Breast epithelium (tissue), 4 donors: Measurements from ENCODE around the gene CCDC71. TPM values are rescaled to one million over a fixed set of nuclear protein-coding genes. Genes with fewer than 3 reads are reported as not detected.

ENCODE experiments used
- DNase-seq, 2 donors: peaks; one replicate each; pipeline ENCODE4 v3.0.0-alpha.2; 2019; ENCODE audit warnings: low spot score in 2 of 2
- H3K27ac ChIP-seq, 2 donors: fragments of 200-600 bp; sonication (generic) in 1 of 2; one replicate each; pipeline ENCODE4 v1.5.1; 2016 to 2019; ENCODE audit warnings: mild to moderate bottlenecking in 1 of 2
- H3K27me3 ChIP-seq, 2 donors: fragments of 200-600 bp; sonication (generic) in 1 of 2; one replicate each; pipeline versions ENCODE4 v1.5.1 to v1.6.0; 2017 to 2019; ENCODE audit warnings: control low read depth in 1 of 2, mild to moderate bottlenecking in 1 of 2
- H3K36me3 ChIP-seq: fragments of 200-600 bp; one replicate; pipeline ENCODE4 v1.5.1; 2019
- H3K4me1 ChIP-seq, 2 donors: fragments of 200-600 bp; sonication (generic); one replicate each; pipeline ENCODE4 v1.5.1; 2016 to 2019; ENCODE audit warnings: control low read depth in 1 of 2
- H3K4me3 ChIP-seq, 3 donors: fragments of 200-600 bp; sonication (generic); 1 replicate in 2 of 3; 2 replicates in 1 of 3; pipeline ENCODE4 v1.5.1; 2016 to 2019; ENCODE audit warnings: mild to moderate bottlenecking in 3 of 3, moderate library complexity in 2 of 3
- H3K9me3 ChIP-seq, 2 donors: fragments of 200-600 bp; sonication (generic) in 1 of 2; one replicate each; pipeline ENCODE4 v1.5.1; 2016 to 2019; ENCODE audit warnings: control low read depth in 1 of 2
- CTCF ChIP-seq, 3 donors: fragments of 450-650 bp; IDR thresholded peaks; one replicate each; pipeline ENCODE4 v1.5.1; 2016 to 2017; ENCODE audit warnings: antibody characterized with exemption in 3 of 3, mild to moderate bottlenecking in 3 of 3, moderate library complexity in 3 of 3
- POLR2A ChIP-seq: fragments of 450-650 bp; IDR thresholded peaks from one replicate; pipeline ENCODE4 v1.6.1; 2016; ENCODE audit warnings: antibody characterized with exemption, mild to moderate bottlenecking, moderate library complexity
- POLR2AphosphoS5 ChIP-seq, 3 donors: sonication (generic); formaldehyde crosslinking; IDR thresholded peaks; one replicate each; pipeline ENCODE4 v1.6.1; 2017; ENCODE audit warnings: antibody characterized with exemption in 3 of 3
- intact Hi-C: fragments of 100-400 bp; cut with DNase I; formaldehyde crosslinking; loops from one replicate; pipeline ENCODE4 v1.15.1; 2023; ENCODE audit warnings: low total_unique reads
- total RNA-seq, 3 donors: library from RNA; depleted of rRNA; stranded (reverse); fragments of >200 nt; gene quantifications; one replicate each; pipeline ENCODE4 v1.1.0, GENCODE V29; 2016

The CCDC71 gene
- total RNA-seq, 3 donors from 2014 or later, result 29.0 to 39.7 (median 31.8) TPM

DNA sequence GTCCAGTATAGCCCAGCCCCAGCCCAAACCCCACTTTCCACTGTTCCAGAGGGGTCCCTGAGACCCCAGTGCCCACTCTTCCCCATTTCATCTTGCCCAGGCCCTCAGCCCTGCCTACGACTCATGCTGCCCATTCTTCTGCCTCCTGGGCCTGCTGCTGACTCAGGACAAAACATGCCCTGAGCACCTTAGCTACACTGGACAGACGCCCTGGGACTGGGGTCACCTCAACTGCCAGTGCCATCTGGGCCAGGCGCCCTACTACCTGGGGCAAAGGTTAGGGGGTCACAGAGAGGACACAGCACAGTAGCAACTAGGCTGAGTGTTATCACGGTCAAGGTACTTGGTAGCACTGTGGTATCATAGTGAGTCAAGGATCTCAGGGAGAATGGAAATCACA is 30.6 kb downstream of the CCDC71 start:
- no peaks in the 10 kb centered on the region for H3K36me3 ChIP-seq
- intact Hi-C loops, result no loop called here
- no peak overlapping the region for H3K4me3 ChIP-seq
- no peak for DNase-seq
- no peak overlapping the region for H3K27ac ChIP-seq
- H3K9me3 ChIP-seq, result no peaks in the 10 kb centered on the region
- H3K4me1 ChIP-seq, result peaks cover 5 to 10% of the 10 kb centered on the region in 2 donors
- no peak for TF ChIP-seq POLR2A
- TF ChIP-seq POLR2AphosphoS5 (IDR thresholded peaks at IDR 0.05), result no peak
- TF ChIP-seq CTCF (IDR thresholded peaks at IDR 0.05), result no peak
- H3K27me3 ChIP-seq, result no peaks in the 10 kb centered on the region

- Histone ChIP-seq H3K27me3 (no peaks in the 10 kb centered on the region), H3K9me3 (no peaks in the 10 kb centered on the region), H3K4me3 (peak overlapping the region in 1 of 3 donors; percentile 89), H3K27ac (peak overlapping the region; percentile 32 to 45), H3K36me3 (no peaks in the 10 kb centered on the region), H3K4me1 (peaks cover 5 to 10% of the 10 kb centered on the region in 2 donors)
- TF ChIP-seq CTCF (IDR thresholded peaks at IDR 0.05), result no peak
- TF ChIP-seq POLR2AphosphoS5 (IDR thresholded peaks at IDR 0.05), result no peak
- no peak for TF ChIP-seq POLR2A
- DNase-seq, result no peak
- intact Hi-C loops, result no loop called here
These were observed 31.5 kb downstream of the CCDC71 start for GRCh38 chr3:49134471-49135265.

GRCh38 chr3:49133226-49133951 is 32.7 kb downstream of the CCDC71 start:
- peak overlapping the region; percentile 91 to 95 for H3K27ac ChIP-seq

DNA sequence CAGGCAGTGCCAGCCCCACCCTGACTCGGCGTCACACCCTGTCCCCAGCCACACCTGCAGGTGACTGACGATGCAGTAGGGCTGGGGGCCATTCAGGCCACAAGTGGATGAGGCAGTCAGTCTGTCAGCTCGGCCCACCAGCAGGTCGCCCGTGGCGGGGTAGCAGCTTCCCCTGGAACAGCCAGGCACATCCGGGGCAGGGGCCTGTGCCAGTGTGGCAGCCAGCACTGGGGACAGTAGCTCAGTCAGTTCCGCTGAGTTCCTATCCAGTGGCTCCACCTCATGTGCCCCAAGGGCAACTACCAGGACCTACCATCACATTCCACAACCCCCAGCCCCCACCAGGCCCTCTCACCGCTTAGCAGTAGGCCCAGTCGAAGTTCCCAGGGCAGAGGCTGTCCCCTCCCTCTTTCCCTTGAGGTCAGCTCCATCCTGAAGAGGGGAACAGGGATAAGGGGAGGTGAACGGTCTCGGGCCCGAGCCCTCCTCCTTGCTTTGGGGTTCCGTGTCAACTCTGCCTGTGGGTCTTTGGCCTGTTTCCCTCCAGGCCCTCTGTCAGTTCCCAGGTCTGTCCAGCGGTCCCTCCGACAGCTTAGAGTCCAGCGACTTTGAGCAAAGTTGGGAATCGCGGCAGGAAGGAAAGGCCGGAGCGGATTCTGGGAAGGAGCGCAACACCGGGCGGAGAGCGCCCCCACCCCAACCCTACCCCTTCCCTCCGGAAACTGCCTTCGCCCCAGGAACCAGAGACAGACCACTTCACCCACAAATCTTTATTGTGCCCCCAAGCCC is 33.5 kb downstream of the CCDC71 start, which contains the start of gene LAMB2:
Gene LAMB2 (minus strand): TSS at position 614 of the 789 bp plus-strand sequence. CDS start 183 bp downstream, at position 431.
- TF ChIP-seq POLR2AphosphoS5 (IDR thresholded peaks at IDR 0.05), result peak; percentile 20 to 50 (median 35)
- no peak for TF ChIP-seq POLR2A
- Histone ChIP-seq H3K27me3 (no peaks in the 10 kb centered on the region), H3K27ac (peak within 1 kb of the TSS; percentile 91 to 95), H3K9me3 (no peaks in the 10 kb centered on the region), H3K4me1 (peaks cover 5 to 10% of the 10 kb centered on the region in 2 donors), H3K36me3 (no peaks in the 10 kb centered on the region), H3K4me3 (peak within 1 kb of the TSS; percentile 67 to 89 (median 73))
- intact Hi-C loops, result no loop called here
- DNase-seq, result peak; percentile 72

More at GRCh38 chr3:49133226-49133951, 32.7 kb downstream of the CCDC71 start:
- Histone ChIP-seq H3K4me3 (peak overlapping the region; percentile 67 to 89 (median 73)), H3K9me3 (no peaks in the 10 kb centered on the region), H3K27me3 (no peaks in the 10 kb centered on the region), H3K36me3 (no peaks in the 10 kb centered on the region), H3K4me1 (peaks cover 5 to 10% of the 10 kb centered on the region in 2 donors)
- TF ChIP-seq CTCF (IDR thresholded peaks at IDR 0.05) (no peak), POLR2AphosphoS5 (IDR thresholded peaks at IDR 0.05) (peak; percentile 15 to 29 (median 17))
- DNase-seq, result peak; percentile 78 to 84
- intact Hi-C loops, result no loop called here

- TF ChIP-seq CTCF (IDR thresholded peaks at IDR 0.05) (no peak), POLR2AphosphoS5 (IDR thresholded peaks at IDR 0.05) (no peak), POLR2A (no peak)
- Histone ChIP-seq H3K27me3 (no peaks in the 10 kb centered on the region), H3K27ac (peak overlapping the region; percentile 91 to 95), H3K4me1 (peaks cover 5 to 10% of the 10 kb centered on the region in 2 donors), H3K4me3 (peak overlapping the region; percentile 67 to 89 (median 73)), H3K36me3 (no peaks in the 10 kb centered on the region), H3K9me3 (no peaks in the 10 kb centered on the region)
- DNase-seq, result no peak
- intact Hi-C loops, result no loop called here
These were observed 34.1 kb downstream of the CCDC71 start for GRCh38 chr3:49132073-49132436.
